Lower leg skin (tissue), 3 donors: ENCODE measurements around the gene EFCAB6.

ENCODE experiments used
- POLR2A ChIP-seq, 2 donors: fragments of 450-650 bp; IDR thresholded peaks; one replicate each; pipeline ENCODE4 v1.6.1; 2016 to 2017; ENCODE audit warnings: antibody characterized with exemption in 2 of 2, mild to moderate bottlenecking in 1 of 2, moderate library complexity in 1 of 2
- TF ChIP-seq, protein P1 (sequence below), 3 donors: fragments of 450-650 bp; IDR thresholded peaks; one replicate each; pipeline ENCODE4 v1.5.1; 2016; ENCODE audit warnings: antibody characterized with exemption in 3 of 3, mild to moderate bottlenecking in 3 of 3, moderate library complexity in 2 of 3

DNA sequence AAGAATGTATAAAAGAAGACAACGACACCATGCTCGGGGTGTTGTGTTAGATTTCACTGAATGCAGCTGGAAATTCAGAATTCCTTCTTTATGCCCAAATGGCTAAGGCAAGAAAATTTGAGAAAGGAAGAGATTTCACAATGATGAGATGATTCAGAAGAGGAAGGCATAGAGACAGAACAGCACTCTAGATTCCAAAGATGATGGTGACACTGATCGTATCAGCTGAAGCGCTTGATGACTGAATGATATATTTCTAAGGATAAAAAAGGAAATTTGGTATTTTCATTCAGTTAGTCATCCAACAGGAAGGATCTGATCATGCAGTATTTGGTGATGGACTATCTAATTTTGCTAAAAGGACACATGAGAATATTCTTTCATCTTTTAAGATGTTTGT lies 189.2 kb downstream of the EFCAB6 start:
- TF ChIP-seq, protein P1, sequence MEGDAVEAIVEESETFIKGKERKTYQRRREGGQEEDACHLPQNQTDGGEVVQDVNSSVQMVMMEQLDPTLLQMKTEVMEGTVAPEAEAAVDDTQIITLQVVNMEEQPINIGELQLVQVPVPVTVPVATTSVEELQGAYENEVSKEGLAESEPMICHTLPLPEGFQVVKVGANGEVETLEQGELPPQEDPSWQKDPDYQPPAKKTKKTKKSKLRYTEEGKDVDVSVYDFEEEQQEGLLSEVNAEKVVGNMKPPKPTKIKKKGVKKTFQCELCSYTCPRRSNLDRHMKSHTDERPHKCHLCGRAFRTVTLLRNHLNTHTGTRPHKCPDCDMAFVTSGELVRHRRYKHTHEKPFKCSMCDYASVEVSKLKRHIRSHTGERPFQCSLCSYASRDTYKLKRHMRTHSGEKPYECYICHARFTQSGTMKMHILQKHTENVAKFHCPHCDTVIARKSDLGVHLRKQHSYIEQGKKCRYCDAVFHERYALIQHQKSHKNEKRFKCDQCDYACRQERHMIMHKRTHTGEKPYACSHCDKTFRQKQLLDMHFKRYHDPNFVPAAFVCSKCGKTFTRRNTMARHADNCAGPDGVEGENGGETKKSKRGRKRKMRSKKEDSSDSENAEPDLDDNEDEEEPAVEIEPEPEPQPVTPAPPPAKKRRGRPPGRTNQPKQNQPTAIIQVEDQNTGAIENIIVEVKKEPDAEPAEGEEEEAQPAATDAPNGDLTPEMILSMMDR (IDR thresholded peaks at IDR 0.05): no peak
- TF ChIP-seq POLR2A (IDR thresholded peaks at IDR 0.05): no peak
